ENCODE data around the gene LEFTY1.

Gene LEFTY1

DNA sequence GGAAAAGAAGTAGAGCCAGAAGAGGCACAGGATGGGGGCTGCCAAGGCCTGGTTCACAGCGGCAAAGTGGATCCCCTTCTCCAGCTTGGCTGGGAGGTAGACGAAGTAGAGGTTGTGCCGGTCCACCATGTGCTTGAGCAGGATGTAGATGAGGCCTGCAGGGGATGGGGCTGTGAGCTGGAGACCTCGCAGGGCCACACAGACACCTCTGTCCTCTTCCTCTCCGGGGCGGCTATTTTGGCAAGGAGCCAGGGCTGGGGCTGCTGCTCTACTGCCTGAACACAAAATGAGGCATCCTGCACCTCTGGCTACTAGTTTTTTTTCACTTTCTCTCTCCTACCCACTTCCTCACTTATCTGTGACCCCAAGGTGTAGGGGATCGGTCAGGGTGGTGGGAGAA, 39.0 kb downstream of the LEFTY1 start:
- TF ChIP-seq, protein P1, sequence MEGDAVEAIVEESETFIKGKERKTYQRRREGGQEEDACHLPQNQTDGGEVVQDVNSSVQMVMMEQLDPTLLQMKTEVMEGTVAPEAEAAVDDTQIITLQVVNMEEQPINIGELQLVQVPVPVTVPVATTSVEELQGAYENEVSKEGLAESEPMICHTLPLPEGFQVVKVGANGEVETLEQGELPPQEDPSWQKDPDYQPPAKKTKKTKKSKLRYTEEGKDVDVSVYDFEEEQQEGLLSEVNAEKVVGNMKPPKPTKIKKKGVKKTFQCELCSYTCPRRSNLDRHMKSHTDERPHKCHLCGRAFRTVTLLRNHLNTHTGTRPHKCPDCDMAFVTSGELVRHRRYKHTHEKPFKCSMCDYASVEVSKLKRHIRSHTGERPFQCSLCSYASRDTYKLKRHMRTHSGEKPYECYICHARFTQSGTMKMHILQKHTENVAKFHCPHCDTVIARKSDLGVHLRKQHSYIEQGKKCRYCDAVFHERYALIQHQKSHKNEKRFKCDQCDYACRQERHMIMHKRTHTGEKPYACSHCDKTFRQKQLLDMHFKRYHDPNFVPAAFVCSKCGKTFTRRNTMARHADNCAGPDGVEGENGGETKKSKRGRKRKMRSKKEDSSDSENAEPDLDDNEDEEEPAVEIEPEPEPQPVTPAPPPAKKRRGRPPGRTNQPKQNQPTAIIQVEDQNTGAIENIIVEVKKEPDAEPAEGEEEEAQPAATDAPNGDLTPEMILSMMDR (IDR thresholded peaks at IDR 0.05; ENCODE audit: low read depth, low read length), result no peak
- no peak overlapping the region for H3K4me3 ChIP-seq (ENCODE audit: low read depth, low read length)

GRCh38 chr1:225848030-225848955, 40.7 kb downstream of the LEFTY1 start:
- TF ChIP-seq, protein P1 (IDR thresholded peaks at IDR 0.05; ENCODE audit: low read depth, low read length), result no peak
- H3K4me3 ChIP-seq (ENCODE audit: low read depth, low read length), result no peak overlapping the region

GRCh38 chr1:225847610-225848009, 41.3 kb downstream of the LEFTY1 start:
- TF ChIP-seq, protein P1 (IDR thresholded peaks at IDR 0.05; ENCODE audit: low read depth, low read length), result no peak
- H3K4me3 ChIP-seq (ENCODE audit: low read depth, low read length), result no peak overlapping the region

GRCh38 chr1:225846331-225847310, 42.3 kb downstream of the LEFTY1 start:
- TF ChIP-seq, protein P1 (IDR thresholded peaks at IDR 0.05; ENCODE audit: low read depth, low read length), result no peak
- H3K4me3 ChIP-seq (ENCODE audit: low read depth, low read length), result no peak overlapping the region

DNA sequence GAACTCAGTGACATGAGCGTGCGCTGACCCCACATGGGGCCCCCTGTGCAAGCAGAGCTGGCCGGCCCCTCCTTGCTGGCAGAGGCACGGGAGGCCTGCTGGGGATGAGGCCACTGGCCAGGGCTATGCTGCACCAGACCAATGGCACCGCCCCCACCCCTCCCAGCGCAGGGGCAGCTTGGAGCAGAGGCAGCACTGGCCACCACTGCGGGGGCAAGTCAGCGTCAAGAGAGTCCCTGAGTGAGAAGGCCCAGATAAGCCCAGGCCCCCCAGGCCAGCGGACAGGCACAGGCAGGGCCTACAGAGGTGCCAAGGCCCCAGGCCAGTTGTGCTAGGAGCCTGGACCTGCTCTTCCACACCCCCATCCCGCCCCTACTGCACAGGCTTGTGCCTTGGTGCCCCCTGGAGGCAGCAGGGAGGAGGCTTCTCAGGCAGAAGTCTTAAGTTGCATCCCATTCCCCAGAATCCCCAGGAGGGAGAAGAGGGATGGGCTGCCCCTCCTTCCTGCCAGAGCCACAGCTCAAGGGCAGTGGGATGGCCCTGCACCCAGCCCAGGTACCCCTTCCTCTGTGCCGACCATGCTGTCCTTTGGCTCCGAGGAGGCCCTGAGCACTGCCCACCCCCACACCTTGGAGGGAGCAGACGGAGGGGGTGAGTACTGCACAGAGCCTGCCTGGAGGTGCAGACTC, 43.2 kb downstream of the LEFTY1 start:
- TF ChIP-seq, protein P1 (IDR thresholded peaks at IDR 0.05; ENCODE audit: low read depth, low read length), result peak; percentile 80
- H3K4me3 ChIP-seq (ENCODE audit: low read depth, low read length), result no peak overlapping the region

DNA sequence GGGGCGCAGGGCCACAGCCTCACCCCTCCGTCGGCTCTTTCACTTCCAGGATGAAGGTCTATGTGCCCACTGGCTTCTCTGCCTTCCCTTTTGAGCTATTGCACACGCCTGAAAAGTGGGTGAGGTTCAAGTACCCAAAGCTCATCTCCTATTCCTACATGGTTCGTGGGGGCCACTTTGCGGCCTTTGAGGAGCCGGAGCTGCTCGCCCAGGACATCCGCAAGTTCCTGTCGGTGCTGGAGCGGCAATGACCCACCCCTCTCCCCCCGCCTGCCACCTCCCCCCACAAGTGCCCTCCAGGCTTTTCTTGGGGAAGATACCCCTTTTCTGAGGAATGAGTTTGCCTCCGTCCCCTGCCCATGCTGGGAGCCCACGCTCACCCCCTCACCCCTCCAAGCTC, 43.8 kb downstream of the LEFTY1 start:
- no peak overlapping the region for H3K4me3 ChIP-seq (ENCODE audit: low read depth, low read length)
- TF ChIP-seq, protein P1 (IDR thresholded peaks at IDR 0.05; ENCODE audit: low read depth, low read length), result no peak

Measured in WI38 (cell line).